ENCODE results near the gene C17orf75.

C17orf75 gene

GRCh38 chr17:32302860-32303649 lies 38.9 kb downstream of the C17orf75 start:
- no peak for DNase-seq (ENCODE audit: low read depth)

- DNase-seq (ENCODE audit: low read depth): no peak
Measured at GRCh38 chr17:32302037-32302436, 39.9 kb downstream of the C17orf75 start.

GRCh38 chr17:32299580-32300164 lies 42.3 kb downstream of the C17orf75 start:
- no peak for DNase-seq (ENCODE audit: low read depth)

GRCh38 chr17:32298721-32299579 lies 43.0 kb downstream of the C17orf75 start:
- no peak for DNase-seq (ENCODE audit: low read depth)

DNA sequence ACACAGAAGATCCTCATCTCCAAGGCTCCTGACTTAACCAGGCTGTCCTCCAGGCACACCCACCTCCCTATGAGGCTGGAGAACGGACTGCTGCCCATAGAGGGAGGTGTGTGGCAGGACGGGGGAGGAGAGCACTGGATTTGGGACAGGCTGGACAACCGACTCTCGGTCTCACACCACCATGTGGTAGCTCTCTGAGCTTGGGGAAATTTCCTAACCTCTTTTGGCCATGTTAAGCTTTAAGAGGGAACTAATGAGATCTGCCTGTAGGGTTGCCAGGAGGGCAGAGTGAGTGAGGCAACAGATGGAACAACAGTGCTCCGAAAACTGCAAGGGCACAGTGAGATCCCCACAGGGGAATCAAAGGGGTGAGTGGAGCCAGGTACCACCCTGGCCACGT lies 43.7 kb downstream of the C17orf75 start:
- no peak for DNase-seq (ENCODE audit: low read depth)

GRCh38 chr17:32297860-32298259 lies 44.1 kb downstream of the C17orf75 start:
- no peak for DNase-seq (ENCODE audit: low read depth)

- no peak for DNase-seq (ENCODE audit: low read depth)
Measured at GRCh38 chr17:32297424-32297823, 44.5 kb downstream of the C17orf75 start.

DNA sequence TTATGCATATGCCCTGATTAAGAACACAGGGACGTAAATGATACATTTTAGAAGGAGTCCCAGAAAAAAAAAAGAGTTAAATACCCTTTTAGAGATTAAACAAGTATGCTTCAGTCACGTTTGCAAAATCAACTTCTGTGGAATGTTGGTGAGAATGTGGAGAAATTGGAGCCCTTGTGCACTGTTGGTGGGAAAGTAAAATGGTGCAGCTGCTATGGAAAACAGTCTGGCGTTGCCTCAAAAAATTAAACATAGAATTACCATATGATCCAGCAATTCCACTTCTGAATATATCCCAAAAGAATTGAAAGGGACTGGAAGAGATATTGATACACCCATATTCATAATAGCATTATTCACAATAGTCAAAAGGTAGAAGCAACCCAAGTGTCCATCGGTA lies 49.9 kb downstream of the C17orf75 start:
- no peak for DNase-seq (ENCODE audit: low read depth)

DNA sequence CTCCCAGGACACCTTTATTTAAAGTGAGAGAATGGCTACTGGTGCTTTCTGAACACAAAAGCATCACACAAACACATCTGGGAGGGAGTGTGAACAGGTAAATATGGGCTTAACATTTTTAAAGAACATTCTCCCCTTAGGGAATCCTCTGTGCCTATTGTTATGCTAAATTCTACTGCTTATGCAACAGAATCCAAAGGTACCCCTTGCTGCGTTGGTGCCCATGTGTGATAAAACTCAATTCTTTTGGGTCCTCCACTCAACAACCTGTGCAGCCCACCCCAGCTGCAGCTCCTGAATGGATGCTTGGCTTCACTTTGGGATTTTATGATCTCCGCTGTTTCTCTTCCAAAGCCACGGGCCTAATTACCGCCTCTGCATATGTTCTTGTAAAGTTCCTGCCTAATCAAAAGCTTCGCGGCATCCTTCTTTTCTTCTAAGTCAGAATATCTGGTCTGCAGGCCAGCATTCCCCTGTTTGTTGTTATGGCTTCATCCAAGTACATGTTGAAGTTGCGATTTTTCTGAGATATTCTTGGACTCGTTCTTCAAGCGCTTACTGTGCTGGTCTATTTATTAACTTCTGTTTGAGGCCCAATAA lies 52.4 kb downstream of the C17orf75 start:
- no peak for DNase-seq (ENCODE audit: low read depth)

GRCh38 chr17:32288615-32289014 lies 53.4 kb downstream of the C17orf75 start:
- no peak for DNase-seq (ENCODE audit: low read depth)

GRCh38 chr17:32287804-32288511 lies 54.0 kb downstream of the C17orf75 start:
- DNase-seq (ENCODE audit: low read depth): no peak

- no peak for DNase-seq (ENCODE audit: low read depth)
Measured at GRCh38 chr17:32286518-32286900, 55.5 kb downstream of the C17orf75 start.

DNA sequence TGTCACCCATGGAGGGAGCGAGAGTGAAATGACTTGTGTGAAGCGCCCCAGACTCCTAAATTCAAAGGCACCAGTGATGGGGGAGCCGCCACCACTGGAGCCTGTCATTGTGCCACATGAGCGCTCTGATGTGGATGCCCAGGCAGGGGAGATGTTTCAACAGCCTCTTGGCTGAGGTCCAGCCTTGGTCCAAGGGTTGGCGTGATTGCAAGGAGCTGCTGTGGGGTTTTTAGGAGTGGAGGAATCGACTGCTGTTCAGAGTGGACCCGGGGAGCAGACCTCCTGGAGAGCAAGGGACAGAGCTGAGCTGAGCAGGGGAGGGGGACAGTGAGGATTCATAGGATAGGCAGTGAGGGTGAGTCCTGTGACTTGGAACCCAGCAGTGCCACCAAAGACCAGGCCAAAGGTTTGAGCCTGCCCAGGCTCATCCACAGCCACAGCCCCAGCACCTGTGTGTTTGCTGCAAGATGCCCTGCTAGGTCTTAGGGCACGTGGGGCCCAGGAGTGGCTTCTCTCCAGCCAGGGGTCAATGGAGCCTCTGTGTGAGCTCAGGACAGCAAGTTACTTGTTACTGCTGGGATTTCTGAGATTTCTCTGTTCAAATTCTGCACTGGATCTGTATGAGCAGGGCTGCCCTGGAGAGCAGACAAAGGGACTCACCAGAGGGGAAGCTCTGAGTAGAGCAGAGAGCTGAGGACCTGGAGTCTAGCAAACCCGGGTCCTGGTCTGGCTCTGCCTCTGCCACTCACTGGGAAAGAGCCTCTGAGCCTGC lies 56.0 kb downstream of the C17orf75 start:
- no peak for DNase-seq (ENCODE audit: low read depth)

GRCh38 chr17:32285306-32285705 lies 56.7 kb downstream of the C17orf75 start:
- DNase-seq (ENCODE audit: low read depth): no peak

DNA sequence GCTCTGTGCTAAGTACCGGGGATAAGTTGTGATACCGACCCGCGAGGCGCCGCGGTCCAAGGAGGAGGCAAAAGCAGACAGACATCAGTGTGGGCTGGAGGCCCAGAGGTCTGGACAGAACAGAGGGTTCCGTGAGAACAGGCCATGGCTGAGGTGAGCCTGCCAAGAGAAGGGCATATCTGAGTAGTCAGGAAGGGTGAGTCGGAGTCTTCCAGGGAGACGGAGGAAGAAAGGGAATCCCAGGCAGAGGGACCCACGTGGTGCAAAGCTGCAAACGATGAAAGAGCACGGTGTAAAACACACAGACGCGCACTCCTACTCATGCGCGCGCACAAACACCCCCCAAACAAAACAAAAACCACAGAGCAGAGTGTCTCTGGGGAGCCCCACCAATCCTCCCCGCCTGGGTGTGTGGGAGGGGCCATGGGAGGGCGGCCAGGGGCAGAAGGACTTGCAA lies 58.2 kb downstream of the C17orf75 start:
- DNase-seq (ENCODE audit: low read depth): peak; percentile 11

DNA sequence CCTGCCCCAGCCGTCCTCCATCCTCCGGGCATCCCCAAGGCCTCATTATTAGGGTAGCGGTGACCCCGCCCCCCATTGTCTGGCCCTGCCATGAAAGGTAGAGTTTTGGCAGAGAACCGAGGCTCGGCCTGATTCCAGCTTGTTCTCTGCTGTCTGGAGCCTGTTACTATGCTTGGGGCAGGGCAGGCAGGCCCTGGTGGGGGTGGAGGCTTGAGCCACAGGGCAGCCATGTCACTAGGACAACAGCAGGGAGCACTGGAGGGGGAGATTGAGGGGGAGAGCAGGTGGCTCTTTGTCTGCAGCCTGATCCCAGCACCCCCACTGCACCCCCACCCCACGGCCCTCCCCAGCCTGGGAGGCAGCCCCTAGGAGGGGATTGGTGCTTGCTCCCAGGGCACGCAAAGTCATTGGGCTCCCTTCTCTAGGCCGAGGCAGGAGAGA lies 60.9 kb downstream of the C17orf75 start:
- DNase-seq (ENCODE audit: low read depth): no peak

- DNase-seq (ENCODE audit: low read depth): no peak
Measured at GRCh38 chr17:32279891-32280716, 61.9 kb downstream of the C17orf75 start.

- no peak for DNase-seq (ENCODE audit: low read depth)
Measured at GRCh38 chr17:32278815-32279214, 63.2 kb downstream of the C17orf75 start.
